GM23338 (cell line): ENCODE measurements around the gene COL18A1. TPM values are rescaled to one million over a fixed set of nuclear protein-coding genes. Genes with fewer than 3 reads are reported as not detected.

Source experiments
- ATAC-seq: fragments of 200-7000 bp; cut with Tn5 transposase; 3 replicates; pipeline ENCODE4 v1.9.1; 2020
- DNase-seq: peaks from one replicate; pipeline ENCODE4 v3.0.0-alpha.2; 2015; ENCODE audit warnings: low spot score
- H2AFZ ChIP-seq: fragments of 200-600 bp; sonication (generic); 2 replicates; pipeline ENCODE4 v1.8.0; 2016; ENCODE audit warnings: antibody characterized with exemption, mild to moderate bottlenecking, moderate library complexity
- H3F3A ChIP-seq: fragments of 200-600 bp; sonication (generic); replicated peaks from 2 replicates; pipeline ENCODE4 v1.8.0; 2017; ENCODE audit warnings: antibody characterized with exemption, mixed run types, low read depth
- H3K27ac ChIP-seq: fragments of 200-600 bp; sonication (generic); 2 replicates; pipeline ENCODE4 v1.6.1; 2016; ENCODE audit warnings: low read depth
- H3K27me3 ChIP-seq: fragments of 200-600 bp; sonication (generic); 2 replicates; pipeline ENCODE4 v1.8.0; 2016; ENCODE audit warnings: mild to moderate bottlenecking, mixed run types, moderate library complexity; ENCODE audit not compliant: insufficient read depth
- H3K36me3 ChIP-seq: fragments of 200-600 bp; sonication (generic); 2 replicates; pipeline ENCODE4 v1.8.0; 2016; ENCODE audit warnings: mild to moderate bottlenecking; ENCODE audit not compliant: insufficient read depth
- H3K4me1 ChIP-seq: fragments of 200-600 bp; sonication (generic); 2 replicates; pipeline ENCODE4 v1.8.0; 2016; ENCODE audit warnings: mild to moderate bottlenecking, moderate library complexity; ENCODE audit not compliant: insufficient read depth
- H3K4me2 ChIP-seq: fragments of 200-600 bp; sonication (generic); 2 replicates; pipeline ENCODE4 v1.7.1; 2017; ENCODE audit warnings: mixed run types
- H3K4me3 ChIP-seq: fragments of 200-600 bp; sonication (generic); 2 replicates; pipeline ENCODE4 v1.6.1; 2016; ENCODE audit warnings: mixed run types
- H3K79me2 ChIP-seq: fragments of 200-600 bp; sonication (generic); replicated peaks from 2 replicates; pipeline ENCODE4 v1.8.0; 2017; ENCODE audit warnings: mild to moderate bottlenecking; ENCODE audit not compliant: insufficient read depth
- H3K9me2 ChIP-seq: fragments of 200-600 bp; sonication (generic); 2 replicates; pipeline ENCODE4 v1.8.0; 2017; ENCODE audit not compliant: insufficient read depth
- H4K20me1 ChIP-seq: fragments of 200-600 bp; sonication (generic); replicated peaks from 2 replicates; pipeline ENCODE4 v1.8.0; 2017; ENCODE audit warnings: mild to moderate bottlenecking; ENCODE audit not compliant: insufficient read depth
- H3K27ac Mint-ChIP-seq: 2 replicates; pipeline ENCODE4 v1.8.0; 2020; ENCODE audit warnings: inconsistent platforms, mild to moderate bottlenecking, moderate library complexity, mixed read lengths
- H3K27me3 Mint-ChIP-seq: 3 replicates; pipeline ENCODE4 v1.8.0; 2022; ENCODE audit warnings: low read depth, mild to moderate bottlenecking, moderate library complexity, mixed read lengths, inconsistent platforms; ENCODE audit not compliant: insufficient read depth, poor library complexity
- H3K36me3 Mint-ChIP-seq: 3 replicates; pipeline ENCODE4 v1.8.0; 2021; ENCODE audit warnings: low read depth, mild to moderate bottlenecking, inconsistent platforms, moderate library complexity, mixed read lengths
- H3K4me1 Mint-ChIP-seq: 3 replicates; pipeline ENCODE4 v1.8.0; 2020; ENCODE audit warnings: mild to moderate bottlenecking, inconsistent platforms, mixed read lengths
- H3K4me3 Mint-ChIP-seq: 3 replicates; pipeline ENCODE4 v1.8.0; 2021; ENCODE audit warnings: moderate library complexity, mild to moderate bottlenecking, inconsistent platforms, mixed read lengths
- H3K9me3 Mint-ChIP-seq: 3 replicates; pipeline ENCODE4 v1.8.0; 2020; ENCODE audit warnings: moderate library complexity, mild to moderate bottlenecking, inconsistent platforms, mixed read lengths
- ETS1 ChIP-seq: IDR thresholded peaks from 2 replicates; pipeline ENCODE4 v1.6.1; 2016; ENCODE audit warnings: antibody characterized with exemption
- EZH2phosphoT487 ChIP-seq: fragments of 200-600 bp; sonication (generic); IDR thresholded peaks from one replicate; pipeline ENCODE4 v1.8.1; 2018; ENCODE audit warnings: antibody characterized with exemption; ENCODE audit not compliant: unreplicated experiment
- POLR2AphosphoS5 ChIP-seq: IDR thresholded peaks from 2 replicates; pipeline ENCODE4 v1.6.1; 2016; ENCODE audit warnings: antibody characterized with exemption, low read depth
- REST ChIP-seq: IDR thresholded peaks from one replicate; pipeline ENCODE4 v1.6.1; 2018; ENCODE audit warnings: antibody characterized with exemption; ENCODE audit not compliant: unreplicated experiment
- ZNF462 ChIP-seq: fragments of 250-450 bp; sonication (Bioruptor Pico); IDR thresholded peaks from 2 replicates; pipeline ENCODE4 v1.5.0; 2020; ENCODE audit warnings: mild to moderate bottlenecking, moderate library complexity
- polyA plus RNA-seq: library from polyadenylated mRNA; unstranded; fragments of >200 nt; fragmentation: Nextera tagmentation; extraction: Ambion mirVana; gene quantifications from 2 replicates; pipeline ENCODE4 v1.2.1, GENCODE V29; 2016
- total RNA-seq: library from RNA; depleted of rRNA; stranded (reverse); fragments of >200 nt; shearing (Covaris generic); gene quantifications from 2 replicates; pipeline ENCODE4 v1.2.3, GENCODE V29; 2014

The COL18A1 gene
- total and polyA plus RNA-seq, 2 experiments from 2014 or later: 38.4 to 430 TPM

- TF ChIP-seq ZNF462 (CRISPR knock-in tag): no peak
- TF ChIP-seq POLR2AphosphoS5: no peak
- TF ChIP-seq ETS1: no peak
These were observed 101.4 kb downstream of the COL18A1 start (continued) for GRCh38 chr21:45506241-45506817.

- no peak overlapping the region for H3K27ac ChIP-seq
- no peak overlapping the region for H3K4me2 ChIP-seq
- H3K27me3 Mint-ChIP-seq: peaks cover 12% of the 10 kb centered on the region
- H3K4me3 ChIP-seq: no peak overlapping the region
- H3K9me3 Mint-ChIP-seq: no peaks in the 10 kb centered on the region; the same call in 2 of the 3 replicates
- H3K9me2 ChIP-seq: no peaks in the 10 kb centered on the region
- no peaks in the 10 kb centered on the region for H3K36me3 ChIP-seq
- H2AFZ ChIP-seq: no peak overlapping the region
- peaks cover 8% of the 10 kb centered on the region; the same call in 1 of the 2 replicates for H3F3A ChIP-seq
- DNase-seq (no peak), ATAC-seq (no peak)
- H4K20me1 ChIP-seq: no peaks in the 10 kb centered on the region; the same call in 1 of the 2 replicates
- H3K4me3 Mint-ChIP-seq: no peak overlapping the region
- no peaks in the 10 kb centered on the region for H3K27me3 ChIP-seq
- H3K36me3 Mint-ChIP-seq: peaks cover 23% of the 10 kb centered on the region
- peaks cover 4% of the 10 kb centered on the region; the same call in 1 of the 3 replicates for H3K4me1 Mint-ChIP-seq
- H3K79me2 ChIP-seq: no peaks in the 10 kb centered on the region
- no peaks in the 10 kb centered on the region for H3K4me1 ChIP-seq
- no peak overlapping the region for H3K27ac Mint-ChIP-seq
- TF ChIP-seq REST: no peak
- TF ChIP-seq EZH2phosphoT487: no peak
- TF ChIP-seq POLR2AphosphoS5: no peak
These were observed 102.0 kb downstream of the COL18A1 start for GRCh38 chr21:45506836-45507522.
